Body of pancreas (tissue), 4 donors: Measurements from ENCODE around the gene ANO4. TPM values are rescaled to one million over a fixed set of nuclear protein-coding genes. Genes with fewer than 3 reads are reported as not detected.

Experiments used
- ATAC-seq: fragments of 150-250 bp; one replicate; pipeline ENCODE4 v1.9.1; 2016
- DNase-seq, 4 donors: peaks; one replicate each; pipeline ENCODE4 v3.0.0-alpha.2; 2019
- H3K27ac ChIP-seq, 4 donors: fragments of 200-600 bp; sonication (generic); 1 replicate in 3 of 4; 2 replicates in 1 of 4; pipeline versions ENCODE4 v1.5.1 to v1.6.1; 2016 to 2019; ENCODE audit warnings: mild to moderate bottlenecking in 1 of 4, mixed read lengths in 1 of 4, moderate library complexity in 1 of 4
- H3K27me3 ChIP-seq, 2 donors: fragments of 200-600 bp; sonication (generic); one replicate each; pipeline ENCODE4 v1.6.0; 2016; ENCODE audit warnings: mild to moderate bottlenecking in 1 of 2
- H3K36me3 ChIP-seq, 2 donors: fragments of 200-600 bp; sonication (generic); replicated peaks in 1 of 2; 2 replicates each; pipeline ENCODE4 v1.5.1; 2016; ENCODE audit warnings: low read depth in 2 of 2; ENCODE audit not compliant: insufficient read depth in 1 of 2
- H3K4me1 ChIP-seq: fragments of 200-600 bp; sonication (generic); one replicate; pipeline ENCODE4 v1.6.0; 2016
- H3K4me3 ChIP-seq, 2 donors: fragments of 200-600 bp; sonication (generic); 1 replicate in 1 of 2; 2 replicates in 1 of 2; pipeline ENCODE4 v1.5.1; 2016 to 2019
- H3K9me3 ChIP-seq, 3 donors: fragments of 200-600 bp; sonication (generic); 1 replicate in 2 of 3; 2 replicates in 1 of 3; pipeline ENCODE4 v1.5.1; 2016
- CTCF ChIP-seq, 7 experiments: fragments of 450-650 bp in 4 of 7; fragments of 200-600 bp in 3 of 7; sonication (generic) in 3 of 7; IDR thresholded peaks; one replicate each; pipeline ENCODE4 v1.5.1; 2016 to 2019; ENCODE audit warnings: antibody characterized with exemption in 7 of 7
- POLR2A ChIP-seq, 3 donors: fragments of 450-650 bp; IDR thresholded peaks; one replicate each; pipeline ENCODE4 v1.6.1; 2016; ENCODE audit warnings: antibody characterized with exemption in 3 of 3, mild to moderate bottlenecking in 2 of 3
- WGBS, 2 donors: methylation state at CpG; one replicate each; pipeline ENCODE4 v1.1.5; 2017; 5-methylcytosine and 5-hydroxymethylcytosine counted together
- intact Hi-C: fragments of 100-400 bp; cut with DNase I; formaldehyde crosslinking; loops from one replicate; pipeline ENCODE4 v1.15.1; 2023
- total RNA-seq, 2 donors: library from RNA; depleted of rRNA; stranded (reverse); fragments of >200 nt; gene quantifications; one replicate each; pipeline ENCODE4 v1.1.0, GENCODE V29; 2016

ANO4 gene
- total RNA-seq, 2 donors from 2014 or later = 1.6 TPM; not detected in 1

DNA sequence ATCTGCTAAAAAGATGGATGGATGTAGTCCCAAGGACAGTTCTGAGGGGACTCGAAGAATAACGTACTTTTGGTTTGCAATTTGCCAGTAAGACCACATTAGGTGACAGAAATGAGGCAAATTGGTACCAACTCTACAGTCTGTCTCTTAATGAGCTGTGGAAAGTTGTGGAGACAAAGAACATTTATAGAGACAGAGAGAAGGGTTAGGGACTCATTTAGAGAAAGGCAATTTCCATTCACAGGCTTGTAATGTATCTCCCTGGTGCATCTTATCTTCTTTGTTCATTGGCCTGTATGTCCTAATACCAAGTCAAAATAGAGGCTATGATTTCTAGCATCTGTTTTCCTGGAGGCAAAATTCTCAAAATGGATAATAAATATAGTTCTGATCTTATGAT lies 177.5 kb downstream of the ANO4 start:
- Histone ChIP-seq H3K36me3 (no peaks in the 10 kb centered on the region), H3K27ac (no peak overlapping the region), H3K27me3 (no peaks in the 10 kb centered on the region), H3K9me3 (no peaks in the 10 kb centered on the region), H3K4me1 (no peaks in the 10 kb centered on the region), H3K4me3 (no peak overlapping the region)
- intact Hi-C loops = no loop called here
- 65 to 84% methylated on average over 2 of the region's 2 CpGs for WGBS, 2 donors
- DNase-seq (no peak), ATAC-seq (no peak)
- TF ChIP-seq CTCF (IDR thresholded peaks at IDR 0.05) = no peak
- TF ChIP-seq POLR2A (IDR thresholded peaks at IDR 0.05) = no peak

DNA sequence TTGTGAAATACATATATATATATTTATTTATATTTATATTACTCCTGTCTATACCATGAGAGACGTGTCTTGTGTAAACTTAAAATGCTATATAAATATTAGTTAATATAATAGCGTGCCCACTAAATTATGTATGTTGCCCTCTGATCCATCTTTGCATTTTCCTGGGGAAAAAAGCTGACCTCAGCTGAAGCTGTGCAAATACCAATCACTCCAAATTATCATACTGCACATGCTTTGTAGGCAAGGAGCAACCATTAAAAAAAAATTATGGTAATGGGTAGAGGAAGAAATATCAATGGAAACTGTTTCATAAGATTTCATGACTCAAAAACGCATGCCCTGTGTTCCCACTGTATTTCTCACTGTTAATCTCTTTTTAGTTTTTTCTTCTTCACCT lies 179.8 kb downstream of the ANO4 start:
- TF ChIP-seq POLR2A (IDR thresholded peaks at IDR 0.05) (no peak), CTCF (IDR thresholded peaks at IDR 0.05) (no peak)

DNA sequence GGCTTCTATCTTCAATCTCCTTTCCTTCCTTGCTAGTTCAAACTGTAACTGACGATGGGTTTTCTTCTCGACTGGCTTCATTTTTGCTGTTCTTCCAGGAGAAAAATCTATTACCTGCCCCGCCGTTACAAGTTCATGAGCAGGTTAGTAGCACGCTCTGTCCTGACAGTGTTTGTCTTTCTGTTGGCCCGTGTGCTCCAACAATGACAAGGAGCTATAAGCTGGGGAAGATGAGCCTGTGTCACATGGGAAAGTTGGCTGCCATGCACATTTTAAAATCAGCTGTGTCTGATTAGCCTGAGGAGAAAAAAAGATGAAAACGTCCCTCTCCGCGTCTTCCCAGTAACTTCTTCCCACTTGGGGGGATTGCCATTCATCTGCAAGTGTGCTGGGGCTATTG lies 180.2 kb downstream of the ANO4 start:
- ATAC-seq (no peak), DNase-seq (no peak)
- intact Hi-C loops = no loop called here

More for the DNA sequence above, 179.8 kb downstream of the ANO4 start:
- 59 to 64% methylated on average over 3 of the region's 3 CpGs for WGBS, 2 donors
- H3K4me3 ChIP-seq = no peak overlapping the region
- no peaks in the 10 kb centered on the region for H3K9me3 ChIP-seq
- intact Hi-C loops = no loop called here
- DNase-seq (no peak), ATAC-seq (no peak)
- no peak overlapping the region for H3K27ac ChIP-seq
- H3K4me1 ChIP-seq = no peaks in the 10 kb centered on the region
- no peaks in the 10 kb centered on the region for H3K27me3 ChIP-seq
- H3K36me3 ChIP-seq = no peaks in the 10 kb centered on the region

GRCh38 chr12:100976735-100977134 lies 182.2 kb downstream of the ANO4 start:
- no peak for ATAC-seq

More for the DNA sequence above, 180.2 kb downstream of the ANO4 start:
- Histone ChIP-seq H3K4me1 (no peaks in the 10 kb centered on the region), H3K36me3 (no peaks in the 10 kb centered on the region), H3K27ac (no peak overlapping the region), H3K4me3 (no peak overlapping the region), H3K27me3 (no peaks in the 10 kb centered on the region), H3K9me3 (no peaks in the 10 kb centered on the region)
- WGBS, 2 donors = 74 to 77% methylated on average over 9 of the region's 9 CpGs
- TF ChIP-seq POLR2A (IDR thresholded peaks at IDR 0.05) (no peak), CTCF (IDR thresholded peaks at IDR 0.05) (no peak)

More at GRCh38 chr12:100976735-100977134, 182.2 kb downstream of the ANO4 start:
- Histone ChIP-seq H3K4me1 (no peaks in the 10 kb centered on the region), H3K4me3 (no peak overlapping the region), H3K9me3 (no peaks in the 10 kb centered on the region), H3K36me3 (no peaks in the 10 kb centered on the region), H3K27me3 (no peaks in the 10 kb centered on the region), H3K27ac (no peak overlapping the region)
- 65 to 94% methylated on average over 1 of the region's 1 CpG for WGBS, 2 donors
- intact Hi-C loops = no loop called here
- no peak for DNase-seq
- TF ChIP-seq POLR2A (IDR thresholded peaks at IDR 0.05) (no peak), CTCF (IDR thresholded peaks at IDR 0.05) (no peak)
